ENCODE measurements around the gene B4GALNT3.

The B4GALNT3 gene

DNA sequence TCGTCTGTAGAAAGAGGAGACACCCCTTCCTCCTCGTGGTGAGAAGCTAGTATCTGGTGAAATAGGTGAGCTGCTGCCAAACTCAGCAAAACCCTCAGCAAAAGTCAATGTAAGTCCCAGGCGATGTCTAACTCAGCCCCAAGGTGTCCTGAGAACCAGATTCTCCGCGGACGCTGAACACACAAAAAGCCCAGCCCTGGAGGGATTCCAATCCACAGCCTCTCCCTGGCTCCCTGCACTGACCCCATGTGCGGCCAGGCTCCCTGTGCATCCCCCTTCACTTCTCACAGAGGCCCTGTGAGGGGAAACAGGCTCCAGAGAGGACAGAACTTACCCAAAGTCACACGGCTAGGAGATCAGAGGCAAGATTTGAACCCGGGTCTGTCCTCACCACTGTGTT, 122.0 kb downstream of the B4GALNT3 start:
- no peak for DNase-seq (ENCODE audit: low read depth, low spot score)
- H3K4me3 ChIP-seq (ENCODE audit: low read length): no peak overlapping the region

DNA sequence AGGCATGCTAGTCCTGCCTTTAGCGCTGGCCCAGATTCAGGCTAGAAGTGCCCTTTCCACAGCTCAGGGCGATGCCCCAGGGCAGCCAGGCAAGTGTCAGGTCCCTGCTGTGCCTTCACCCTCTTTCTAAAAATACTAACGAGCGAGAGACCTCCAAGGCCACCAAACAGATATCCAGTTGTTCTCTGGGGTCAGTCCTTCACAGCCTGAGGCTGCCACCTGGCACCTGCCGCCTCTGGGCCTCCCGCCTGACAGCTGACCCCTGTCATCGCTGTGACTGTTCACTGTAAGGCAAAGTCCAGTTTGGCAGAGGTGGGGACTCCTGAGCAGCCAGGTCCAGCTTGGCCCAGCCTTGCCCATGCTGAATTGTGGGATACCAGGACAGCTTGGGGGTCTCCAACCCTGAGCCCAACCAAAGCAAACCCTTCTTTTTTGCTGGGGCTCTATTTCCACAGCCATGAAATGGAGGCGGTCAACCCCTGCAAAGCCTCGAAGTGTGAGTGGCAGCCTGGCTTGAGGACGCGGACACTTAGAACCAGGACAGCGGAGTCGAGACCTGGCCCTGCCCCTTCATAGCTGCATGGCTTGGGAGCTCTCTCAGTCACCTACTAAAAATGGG, 123.6 kb downstream of the B4GALNT3 start:
- no peak overlapping the region for H3K4me3 ChIP-seq (ENCODE audit: low read length)
- DNase-seq (ENCODE audit: low read depth, low spot score): no peak

DNA sequence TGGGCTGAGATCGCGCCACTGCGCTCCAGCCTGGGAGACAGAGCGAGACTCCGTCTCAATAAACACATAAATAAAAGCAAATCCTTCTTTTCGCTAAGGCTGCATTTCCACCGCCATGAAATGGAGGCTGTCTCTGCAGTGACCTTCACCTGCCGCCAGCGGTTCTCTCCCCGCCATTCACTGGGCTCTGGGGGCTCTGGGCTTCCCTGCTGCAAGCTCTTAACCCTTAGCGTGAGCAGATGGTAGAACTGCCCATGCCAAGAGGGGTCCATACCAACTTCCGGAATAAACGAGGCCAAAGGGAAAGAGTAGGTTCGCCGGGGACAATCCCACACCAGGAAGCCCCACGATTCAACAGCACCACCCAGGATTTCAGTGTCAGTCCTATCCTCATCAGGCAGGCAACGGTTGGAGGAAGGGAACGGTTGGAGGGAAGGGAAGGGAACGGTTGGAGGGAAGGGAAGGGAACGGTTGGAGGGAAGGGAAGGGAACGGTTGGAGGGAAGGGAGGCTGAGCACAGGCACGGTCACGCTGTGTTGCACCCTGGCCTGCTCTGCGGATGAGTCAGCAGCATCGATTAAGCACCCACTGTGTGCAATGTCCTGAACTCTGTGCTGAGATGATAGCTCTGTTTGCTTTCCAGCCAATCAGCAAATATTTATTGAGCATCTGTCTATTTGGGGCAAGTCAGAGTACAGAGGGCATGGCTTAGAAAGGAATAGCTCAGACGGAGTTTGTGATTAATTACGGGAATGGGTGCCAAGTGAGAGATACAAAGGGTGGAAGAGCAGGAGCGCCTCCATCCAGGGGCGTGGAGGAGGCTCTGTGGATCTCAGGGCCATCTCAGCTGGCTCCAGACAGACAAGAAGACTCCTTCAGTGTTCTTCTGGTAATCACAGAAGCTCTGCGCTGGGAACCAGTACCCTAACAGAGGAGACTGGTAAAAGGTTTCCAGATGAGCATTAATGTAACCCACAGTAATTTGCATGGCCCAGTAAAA, 125.6 kb downstream of the B4GALNT3 start:
- DNase-seq (ENCODE audit: low read depth, low spot score): no peak
- H3K4me3 ChIP-seq (ENCODE audit: low read length): no peak overlapping the region

DNA sequence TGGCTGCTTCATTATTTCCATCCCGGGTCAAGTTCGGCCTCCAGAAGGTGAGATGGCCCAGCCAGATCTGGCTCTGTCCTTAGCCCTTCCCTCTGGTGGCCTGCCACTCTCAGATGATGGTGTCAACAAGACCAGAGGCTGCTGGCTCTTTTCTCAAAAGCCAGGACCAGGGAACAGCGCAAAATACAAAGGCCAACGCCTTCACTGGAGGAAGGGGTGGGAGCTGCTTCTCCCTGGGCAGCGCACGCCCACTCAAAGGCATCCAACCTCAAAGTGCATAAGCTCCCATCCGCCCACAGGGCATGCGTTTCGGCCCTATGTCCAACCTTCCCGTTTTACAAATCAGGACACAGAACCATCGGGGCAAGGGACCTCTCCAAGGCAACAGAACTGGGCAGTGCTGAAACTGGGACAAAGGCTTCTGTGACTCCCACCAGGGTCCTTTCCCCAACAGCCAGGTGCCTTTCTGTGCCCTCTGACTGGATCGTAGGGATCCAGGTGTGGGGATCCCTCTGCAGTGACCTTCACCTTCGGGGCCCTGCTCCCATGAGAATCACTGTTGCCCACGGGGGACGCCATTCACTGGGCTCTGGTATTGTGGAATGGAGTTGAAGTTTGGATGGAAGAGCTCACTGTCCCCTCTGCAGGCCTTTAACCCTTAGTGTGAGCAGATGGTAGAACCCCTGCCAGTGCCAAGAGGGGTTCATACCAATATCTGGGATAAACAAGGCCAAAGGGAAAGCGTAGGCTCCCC, 126.8 kb downstream of the B4GALNT3 start:
- no peak overlapping the region for H3K4me3 ChIP-seq (ENCODE audit: low read length)
- DNase-seq (ENCODE audit: low read depth, low spot score): no peak

GRCh38 chr12:587132-588023, 127.6 kb downstream of the B4GALNT3 start:
- DNase-seq (ENCODE audit: low read depth, low spot score): no peak
- H3K4me3 ChIP-seq (ENCODE audit: low read length): no peak overlapping the region

DNA sequence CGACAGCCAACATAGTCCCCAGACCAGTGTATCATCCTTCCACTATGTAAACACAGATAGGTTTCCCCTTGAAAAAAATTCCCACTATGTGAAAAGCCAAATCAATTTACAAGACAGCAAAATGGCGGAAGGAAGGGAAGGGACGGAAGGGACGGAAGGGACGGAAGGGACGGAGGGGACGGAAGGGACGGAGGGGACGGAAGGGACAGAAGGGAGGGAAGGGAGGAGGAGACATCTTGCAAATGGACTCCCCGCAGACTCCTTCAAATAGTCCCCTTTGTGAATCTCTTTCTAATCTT, 128.2 kb downstream of the B4GALNT3 start:
- no peak overlapping the region for H3K4me3 ChIP-seq (ENCODE audit: low read length)
- no peak for DNase-seq (ENCODE audit: low read depth, low spot score)

- DNase-seq (ENCODE audit: low read depth, low spot score): no peak
- H3K4me3 ChIP-seq (ENCODE audit: low read length): no peak overlapping the region
These were observed 128.9 kb downstream of the B4GALNT3 start for GRCh38 chr12:588646-589045.

DNA sequence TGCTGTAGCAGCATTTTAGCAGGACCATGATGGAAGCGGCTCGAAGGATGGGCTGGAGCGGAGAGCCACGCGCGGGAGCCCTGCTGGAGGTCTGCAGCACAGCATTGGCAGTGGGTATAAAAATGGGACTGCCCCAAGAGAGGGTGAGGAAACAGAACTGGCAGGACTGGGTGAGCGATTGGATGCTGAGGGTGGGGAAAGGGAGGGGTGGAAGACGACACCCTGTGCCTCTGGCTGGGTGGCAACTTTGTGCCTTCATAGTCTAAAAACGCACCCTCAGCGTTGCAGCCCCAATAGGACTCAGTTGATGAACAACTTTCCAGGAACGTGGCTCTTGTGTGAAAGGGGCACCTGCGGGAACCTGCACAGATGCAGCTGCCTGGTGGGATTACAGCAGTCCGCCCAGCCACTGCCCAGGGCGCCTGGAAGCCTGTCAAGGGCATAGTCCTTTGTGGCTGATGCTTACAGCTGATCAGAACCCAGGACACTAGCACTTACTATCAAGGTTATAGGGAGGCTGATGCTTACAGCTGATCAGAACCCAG, 130.5 kb downstream of the B4GALNT3 start:
- no peak overlapping the region for H3K4me3 ChIP-seq (ENCODE audit: low read length)
- no peak for DNase-seq (ENCODE audit: low read depth, low spot score)

GRCh38 chr12:591167-592023, 131.7 kb downstream of the B4GALNT3 start:
- H3K4me3 ChIP-seq (ENCODE audit: low read length): no peak overlapping the region
- no peak for DNase-seq (ENCODE audit: low read depth, low spot score)

GRCh38 chr12:592024-592505, 132.3 kb downstream of the B4GALNT3 start:
- no peak overlapping the region for H3K4me3 ChIP-seq (ENCODE audit: low read length)
- DNase-seq (ENCODE audit: low read depth, low spot score): no peak

GRCh38 chr12:593396-594270, 133.9 kb downstream of the B4GALNT3 start:
- H3K4me3 ChIP-seq (ENCODE audit: low read length): no peak overlapping the region
- DNase-seq (ENCODE audit: low read depth, low spot score): no peak

DNA sequence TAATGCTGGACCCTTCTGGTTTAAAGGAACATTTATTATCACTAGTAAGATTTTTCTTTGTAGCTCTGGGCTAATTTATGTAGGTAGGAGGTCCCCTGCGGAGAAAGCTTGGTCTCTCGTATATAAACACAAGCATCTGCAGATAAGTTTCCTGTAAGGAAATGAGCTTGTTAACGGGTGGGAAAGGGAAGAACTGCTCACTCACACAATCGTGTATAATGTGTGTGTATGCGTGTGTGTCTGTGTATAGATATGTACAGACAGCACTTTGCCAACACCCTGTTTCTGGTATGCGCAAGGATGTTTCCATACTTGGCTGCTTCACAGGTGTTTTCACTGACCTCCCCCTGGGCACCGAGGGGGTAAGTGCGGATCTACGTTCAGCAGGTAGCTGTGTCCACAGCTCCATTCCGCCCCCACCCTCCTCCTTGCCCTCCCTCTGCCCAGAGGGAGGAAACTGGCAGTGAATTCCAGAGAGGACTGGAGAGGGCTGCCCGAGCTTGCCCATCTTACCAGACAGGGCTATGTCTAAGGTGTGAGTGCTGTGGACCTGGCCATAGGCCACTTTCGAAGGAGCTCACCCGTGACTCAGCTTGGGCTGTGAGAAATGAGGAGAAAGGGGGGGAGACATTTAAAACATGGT, 138.3 kb downstream of the B4GALNT3 start:
- no peak for DNase-seq (ENCODE audit: low read depth, low spot score)

GRCh38 chr12:599756-600155, 140.0 kb downstream of the B4GALNT3 start:
- H3K4me3 ChIP-seq (ENCODE audit: low read length): no peak overlapping the region
- DNase-seq (ENCODE audit: low read depth, low spot score): no peak

More for the DNA sequence above, 138.3 kb downstream of the B4GALNT3 start:
- no peak overlapping the region for H3K4me3 ChIP-seq (ENCODE audit: low read length)

DNA sequence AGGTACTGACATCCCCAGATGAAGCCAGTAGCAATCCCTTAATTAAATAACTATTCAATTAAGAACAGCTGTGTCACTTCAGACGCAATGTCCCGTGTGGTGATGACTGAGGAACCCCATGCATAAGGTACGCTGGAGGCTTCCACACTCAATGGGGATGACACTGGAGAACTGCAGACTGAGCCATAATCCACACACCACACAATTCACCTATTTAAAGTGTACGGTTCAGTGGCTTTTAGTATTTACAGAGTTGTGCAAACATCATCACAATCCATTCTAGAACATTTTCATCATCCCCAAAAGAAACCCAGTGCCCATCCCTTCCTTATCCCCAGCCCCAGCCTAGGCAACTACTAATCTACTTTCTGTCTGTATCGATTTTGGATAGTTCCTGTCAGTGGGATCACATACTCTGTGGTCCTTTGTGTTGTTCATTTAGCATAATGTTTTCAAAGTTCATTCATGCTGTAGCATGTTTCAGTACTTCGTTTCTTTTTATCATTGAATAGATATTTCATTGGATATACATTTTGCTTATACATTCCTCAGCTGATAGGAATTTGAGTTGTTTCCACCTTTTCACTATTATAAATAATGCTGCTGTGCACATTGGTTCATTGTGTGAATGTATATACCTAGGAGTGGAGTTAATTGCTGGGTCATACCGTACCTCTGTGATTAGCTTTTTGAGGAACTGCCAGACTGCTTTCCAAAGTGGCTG, 142.4 kb downstream of the B4GALNT3 start:
- no peak overlapping the region for H3K4me3 ChIP-seq (ENCODE audit: low read length)
- DNase-seq (ENCODE audit: low read depth, low spot score): no peak

DNA sequence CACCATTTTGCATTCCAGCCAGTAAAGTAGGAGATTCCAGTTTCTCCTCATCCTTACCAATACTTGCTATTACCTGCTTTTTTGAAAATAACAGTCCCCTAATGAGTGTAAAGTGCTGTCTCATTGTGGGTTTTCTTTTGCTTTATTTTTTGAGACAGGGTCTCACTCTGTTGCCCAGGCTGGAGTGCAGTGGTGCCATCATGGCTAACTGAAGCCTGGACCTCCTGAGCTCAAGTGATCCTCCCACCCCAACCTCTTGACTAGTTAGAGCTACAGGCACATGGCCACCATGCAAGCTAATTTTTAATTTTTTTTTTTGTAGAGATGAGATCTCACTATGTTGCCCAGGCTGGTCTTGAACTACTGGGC, 142.9 kb downstream of the B4GALNT3 start:
- DNase-seq (ENCODE audit: low read depth, low spot score): no peak
- no peak overlapping the region for H3K4me3 ChIP-seq (ENCODE audit: low read length)

GRCh38 chr12:604956-605355, 145.2 kb downstream of the B4GALNT3 start:
- no peak for DNase-seq (ENCODE audit: low read depth, low spot score)
- H3K4me3 ChIP-seq (ENCODE audit: low read length): no peak overlapping the region
